Smooth muscle cell (in vitro differentiated cells): ENCODE measurements around the gene MIGA2. TPM values are rescaled to one million over a fixed set of nuclear protein-coding genes. Genes with fewer than 3 reads are reported as not detected.

ENCODE experiments used
- DNase-seq: peaks from one replicate; lab custom pipeline; 2025; ENCODE audit not compliant: unreplicated experiment; lab: John Stamatoyannopoulos, UW
- H2AFZ ChIP-seq: fragments of 200-600 bp; sonication (generic); 2 replicates; pipeline ENCODE4 v1.6.0; 2016; ENCODE audit warnings: antibody characterized with exemption, low read depth, mild to moderate bottlenecking
- H3F3A ChIP-seq: fragments of 200-600 bp; sonication (generic); 2 replicates; pipeline ENCODE4 v1.6.0; 2017; ENCODE audit warnings: antibody characterized with exemption, low read depth
- H3K27ac ChIP-seq: fragments of 200-600 bp; sonication (generic); 2 replicates; pipeline ENCODE4 v1.5.1; 2016; ENCODE audit warnings: low read depth, mild to moderate bottlenecking
- H3K27me3 ChIP-seq: fragments of 200-600 bp; sonication (generic); 2 replicates; pipeline ENCODE4 v1.6.1; 2016; ENCODE audit warnings: low read depth, mild to moderate bottlenecking
- H3K36me3 ChIP-seq: fragments of 200-600 bp; sonication (generic); 2 replicates; pipeline ENCODE4 v1.5.1; 2016; ENCODE audit warnings: low read depth
- H3K4me1 ChIP-seq: fragments of 200-600 bp; sonication (generic); 2 replicates; pipeline ENCODE4 v1.5.1; 2016; ENCODE audit warnings: low read depth
- H3K4me2 ChIP-seq: fragments of 200-600 bp; sonication (generic); 2 replicates; pipeline ENCODE4 v1.6.0; 2016; ENCODE audit warnings: mild to moderate bottlenecking
- H3K4me3 ChIP-seq: fragments of 200-600 bp; sonication (generic); 2 replicates; pipeline ENCODE4 v1.5.1; 2016; ENCODE audit warnings: mild to moderate bottlenecking
- H3K79me2 ChIP-seq: fragments of 200-600 bp; sonication (generic); 2 replicates; pipeline ENCODE4 v1.6.0; 2016; ENCODE audit warnings: low read depth, mild to moderate bottlenecking
- H3K9ac ChIP-seq: fragments of 200-600 bp; sonication (generic); 2 replicates; pipeline ENCODE4 v1.6.0; 2016; ENCODE audit warnings: low read depth
- H3K9me3 ChIP-seq: fragments of 200-600 bp; sonication (generic); replicated peaks from 2 replicates; pipeline ENCODE4 v1.5.1; 2016; ENCODE audit warnings: low read depth
- H4K20me1 ChIP-seq: fragments of 200-600 bp; sonication (generic); 2 replicates; pipeline ENCODE4 v1.6.0; 2016; ENCODE audit warnings: low read depth
- whole genome bisulfite sequencing: methylation state at CpG from one replicate; pipeline ENCODE4 v1.1.7; 2016; ENCODE audit warnings: low lambda C conversion rate; 5-methylcytosine and 5-hydroxymethylcytosine counted together
- polyA plus RNA-seq: library from polyadenylated mRNA; unstranded; fragments of >200 nt; fragmentation: Nextera tagmentation; extraction: Ambion mirVana; gene quantifications from 2 replicates; pipeline ENCODE4 v1.2.1, GENCODE V29; 2016
- total RNA-seq: library from RNA; depleted of rRNA; stranded (reverse); fragments of >200 nt; gene quantifications from 2 replicates; pipeline ENCODE4 v1.2.3, GENCODE V29; 2014
- TF ChIP-seq, protein P1 (sequence below): fragments of 200-600 bp; sonication (generic); IDR thresholded peaks from 2 replicates; pipeline ENCODE4 v1.5.1; 2017; ENCODE audit warnings: borderline replicate concordance, mild to moderate bottlenecking, antibody characterized with exemption; ENCODE audit not compliant: insufficient read depth, poor library complexity, severe bottlenecking

The MIGA2 gene
- total and polyA plus RNA-seq, 2 experiments from 2014 or later = 18.1 to 21.6 TPM

DNA sequence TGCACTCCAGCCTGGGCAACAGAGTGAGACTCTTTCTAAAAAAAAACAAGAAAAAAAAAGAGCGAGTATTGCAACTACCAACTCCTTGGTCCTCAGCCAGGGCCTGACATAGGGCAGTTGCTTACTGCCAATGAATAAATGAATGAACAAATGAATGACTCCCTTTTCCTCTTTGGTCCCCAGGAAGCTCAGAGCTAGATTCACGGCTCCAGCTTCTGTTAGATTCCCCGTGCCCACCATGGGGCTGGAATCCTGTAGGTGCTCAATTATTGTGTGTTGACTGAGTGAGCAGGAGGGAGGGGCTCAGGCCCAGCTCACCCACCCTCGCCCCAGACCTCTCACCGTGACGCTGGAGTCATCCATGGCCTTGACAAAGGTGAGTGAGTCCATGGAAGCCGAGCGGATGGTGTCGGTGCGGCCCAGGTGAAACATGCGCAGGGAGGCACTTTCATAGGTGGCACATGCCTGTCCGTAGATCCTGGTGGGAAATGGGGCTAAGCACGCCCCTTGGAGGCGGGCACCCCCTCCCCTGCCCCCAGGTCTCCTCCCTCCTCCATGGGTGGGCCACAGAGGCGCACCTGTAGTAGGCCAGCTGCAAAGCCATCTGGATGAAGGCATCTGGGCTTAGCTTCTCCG is 61.4 kb downstream of the MIGA2 start:
- Histone ChIP-seq H2AFZ (no peak overlapping the region), H3K79me2 (no peaks in the 10 kb centered on the region), H3K36me3 (no peaks in the 10 kb centered on the region), H3K9ac (no peak overlapping the region), H4K20me1 (peaks cover 3% of the 10 kb centered on the region), H3K27ac (no peak overlapping the region), H3K4me2 (no peak overlapping the region), H3K4me3 (no peak overlapping the region), H3K27me3 (no peaks in the 10 kb centered on the region), H3K4me1 (no peaks in the 10 kb centered on the region), H3K9me3 (no peaks in the 10 kb centered on the region), H3F3A (no peaks in the 10 kb centered on the region)
- no peak for DNase-seq
- WGBS = 97% methylated on average over 16 of the region's 16 CpGs
- TF ChIP-seq, protein P1, sequence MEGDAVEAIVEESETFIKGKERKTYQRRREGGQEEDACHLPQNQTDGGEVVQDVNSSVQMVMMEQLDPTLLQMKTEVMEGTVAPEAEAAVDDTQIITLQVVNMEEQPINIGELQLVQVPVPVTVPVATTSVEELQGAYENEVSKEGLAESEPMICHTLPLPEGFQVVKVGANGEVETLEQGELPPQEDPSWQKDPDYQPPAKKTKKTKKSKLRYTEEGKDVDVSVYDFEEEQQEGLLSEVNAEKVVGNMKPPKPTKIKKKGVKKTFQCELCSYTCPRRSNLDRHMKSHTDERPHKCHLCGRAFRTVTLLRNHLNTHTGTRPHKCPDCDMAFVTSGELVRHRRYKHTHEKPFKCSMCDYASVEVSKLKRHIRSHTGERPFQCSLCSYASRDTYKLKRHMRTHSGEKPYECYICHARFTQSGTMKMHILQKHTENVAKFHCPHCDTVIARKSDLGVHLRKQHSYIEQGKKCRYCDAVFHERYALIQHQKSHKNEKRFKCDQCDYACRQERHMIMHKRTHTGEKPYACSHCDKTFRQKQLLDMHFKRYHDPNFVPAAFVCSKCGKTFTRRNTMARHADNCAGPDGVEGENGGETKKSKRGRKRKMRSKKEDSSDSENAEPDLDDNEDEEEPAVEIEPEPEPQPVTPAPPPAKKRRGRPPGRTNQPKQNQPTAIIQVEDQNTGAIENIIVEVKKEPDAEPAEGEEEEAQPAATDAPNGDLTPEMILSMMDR = no peak

DNA sequence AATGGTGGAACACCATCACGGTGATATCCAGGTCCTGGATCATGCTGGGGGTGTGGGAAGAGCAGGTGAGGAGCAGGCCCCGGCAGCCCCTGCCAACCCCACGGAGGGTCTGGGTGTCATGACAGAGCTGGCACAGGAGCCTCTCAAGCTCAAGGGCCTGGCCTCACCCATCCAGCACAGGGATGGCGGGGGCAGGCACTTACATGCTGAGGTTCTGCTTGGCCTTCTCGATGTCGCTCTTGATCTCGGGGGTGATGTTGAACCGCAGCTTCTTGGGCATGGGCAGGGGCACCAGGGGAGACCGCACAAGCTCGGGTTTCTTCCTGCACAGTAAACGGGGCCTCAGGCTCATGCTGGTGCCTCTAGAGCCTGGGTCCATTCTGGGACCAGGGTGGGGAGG is 61.9 kb downstream of the MIGA2 start:
- Histone ChIP-seq H3K9me3 (no peaks in the 10 kb centered on the region), H3K27me3 (no peaks in the 10 kb centered on the region), H2AFZ (no peak overlapping the region), H3K4me1 (no peaks in the 10 kb centered on the region), H3K4me2 (no peak overlapping the region), H3K9ac (no peak overlapping the region), H3K79me2 (no peaks in the 10 kb centered on the region), H4K20me1 (peaks cover 4% of the 10 kb centered on the region), H3K27ac (no peak overlapping the region), H3K36me3 (no peaks in the 10 kb centered on the region), H3F3A (no peaks in the 10 kb centered on the region), H3K4me3 (no peak overlapping the region)
- TF ChIP-seq, protein P1 = no peak
- 100% methylated on average over 11 of the region's 11 CpGs for WGBS
- no peak for DNase-seq

DNA sequence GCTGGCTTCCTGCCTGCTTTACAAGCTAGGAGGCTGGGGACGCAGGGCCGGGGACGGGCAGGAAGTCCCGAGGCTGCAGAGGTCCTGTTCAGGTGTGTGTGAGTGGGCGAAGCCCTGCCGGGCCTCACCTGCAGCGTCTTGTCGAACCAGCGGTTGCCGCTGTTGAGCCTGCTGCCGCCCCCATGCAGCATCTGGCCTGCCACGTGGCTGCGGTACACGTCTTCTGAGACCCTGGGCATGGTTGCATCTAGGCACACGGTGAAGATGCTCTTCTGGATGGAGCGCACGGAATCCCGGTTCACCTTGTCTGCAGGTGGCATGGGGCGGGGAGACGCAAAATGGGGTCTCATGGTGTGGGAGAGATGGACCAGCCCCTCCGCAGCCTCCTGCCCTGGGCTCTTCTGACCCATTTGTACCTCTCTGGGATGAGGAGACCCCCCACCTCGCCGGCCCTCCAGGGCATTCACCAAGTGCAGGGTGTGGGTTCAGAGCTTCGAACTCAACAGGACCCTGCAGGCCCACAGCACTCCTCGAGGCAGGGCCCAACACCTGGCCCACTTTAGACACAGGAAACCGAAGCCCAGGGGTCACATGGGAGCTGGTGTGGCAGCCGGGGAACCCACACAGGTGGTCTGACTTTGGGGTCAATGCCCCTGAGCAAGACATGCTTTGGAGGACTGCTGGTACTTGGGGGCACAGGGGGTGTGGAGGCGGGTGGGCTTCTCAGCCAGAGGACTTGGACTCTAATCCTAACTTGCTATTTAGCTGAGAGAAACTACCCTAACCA is 64.2 kb downstream of the MIGA2 start:
- no peaks in the 10 kb centered on the region for H3K36me3 ChIP-seq
- H3K79me2 ChIP-seq = no peaks in the 10 kb centered on the region
- H3K27ac ChIP-seq = no peak overlapping the region
- H3K9ac ChIP-seq = no peak overlapping the region
- H3F3A ChIP-seq = no peaks in the 10 kb centered on the region
- 77% methylated on average over 28 of the region's 28 CpGs for WGBS
- no peaks in the 10 kb centered on the region for H3K4me1 ChIP-seq
- H4K20me1 ChIP-seq = peaks cover 4% of the 10 kb centered on the region
- DNase-seq = no peak
- H3K9me3 ChIP-seq = no peaks in the 10 kb centered on the region
- TF ChIP-seq, protein P1 = no peak
- no peaks in the 10 kb centered on the region for H3K27me3 ChIP-seq
- no peak overlapping the region for H3K4me2 ChIP-seq
- no peak overlapping the region for H3K4me3 ChIP-seq
- H2AFZ ChIP-seq = no peak overlapping the region
